ENCODE results near the gene EFNA4. TPM values are rescaled to one million over a fixed set of nuclear protein-coding genes. Genes with fewer than 3 reads are reported as not detected.

The EFNA4 gene
- total and polyA plus RNA-seq, 2 donors (not counting 1 experiment from before 2014, with no cell fraction given), result 8.4 to 10.6 TPM

DNA sequence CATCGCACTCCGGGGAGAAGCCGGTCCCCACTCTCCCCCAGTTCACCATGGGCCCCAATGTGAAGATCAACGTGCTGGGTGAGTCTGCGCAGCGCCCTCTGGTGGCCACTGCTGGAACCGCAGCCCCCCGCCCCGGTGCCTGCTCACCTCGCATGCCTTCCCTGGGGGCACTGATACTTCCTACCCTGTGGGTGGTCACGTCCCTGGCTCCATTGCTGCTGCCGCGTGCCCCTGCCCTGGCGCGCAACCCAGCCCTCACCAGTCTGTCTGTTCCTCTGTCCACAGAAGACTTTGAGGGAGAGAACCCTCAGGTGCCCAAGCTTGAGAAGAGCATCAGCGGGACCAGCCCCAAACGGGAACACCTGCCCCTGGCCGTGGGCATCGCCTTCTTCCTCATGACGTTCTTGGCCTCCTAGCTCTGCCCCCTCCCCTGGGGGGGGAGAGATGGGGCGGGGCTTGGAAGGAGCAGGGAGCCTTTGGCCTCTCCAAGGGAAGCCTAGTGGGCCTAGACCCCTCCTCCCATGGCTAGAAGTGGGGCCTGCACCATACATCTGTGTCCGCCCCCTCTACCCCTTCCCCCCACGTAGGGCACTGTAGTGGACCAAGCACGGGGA is 22.7 kb downstream of the EFNA4 start:
- no peaks in the 10 kb centered on the region for H3K79me2 ChIP-seq (ENCODE audit: control insufficient read depth, insufficient read depth, low read length)
- H3K4me1 ChIP-seq (ENCODE audit: control insufficient read depth in 2 of 2, insufficient read depth in 2 of 2, low read length in 2 of 2), result peaks cover 48 to 51% of the 10 kb centered on the region in 2 donors
- peak overlapping the region; percentile 92 for H2AFZ ChIP-seq (ENCODE audit: insufficient read depth, low read depth, low read length, poor library complexity, severe bottlenecking)
- peak overlapping the region; percentile 85 for H3K9ac ChIP-seq (ENCODE audit: low read length)
- H3K27me3 ChIP-seq (replicated peaks in 1 of 4; ENCODE audit: control extremely low read depth in 1 of 4, control insufficient read depth in 3 of 4, insufficient read depth in 4 of 4, low read length in 3 of 4), result peaks cover 0 to 37% (median 29%) of the 10 kb centered on the region in 4 experiments
- H4K20me1 ChIP-seq (ENCODE audit: control insufficient read depth, insufficient read depth, low read length, poor library complexity, severe bottlenecking), result peaks cover 32% of the 10 kb centered on the region
- Mint-ChIP-seq H3K27me3 (peaks cover 27% of the 10 kb centered on the region), H3K9me3 (ENCODE audit: insufficient read depth) (no peaks in the 10 kb centered on the region), H3K27ac (peak overlapping the region; percentile 86), H3K4me1 (peaks cover 42% of the 10 kb centered on the region), H3K4me3 (peak overlapping the region; percentile 91)
- intact Hi-C loops (cut with micrococcal nuclease), result loop anchor here (5.0 kb wide), 1 partner anchor 191 kb away; the partner anchor contains the start of gene HCN3
- TF ChIP-seq CTCF (IDR thresholded peaks at IDR 0.05) (peak; percentile 98), EZH2 (IDR thresholded peaks at IDR 0.05; ENCODE audit: borderline replicate concordance, insufficient read depth, low read depth, low read length, poor library complexity, severe bottlenecking) (no peak)
- H3K4me3 ChIP-seq (ENCODE audit: control extremely low read depth in 1 of 5, extremely low read depth in 1 of 5, insufficient read depth in 1 of 5, low read depth in 2 of 5, low read length in 4 of 5), result peak overlapping the region in 4 of 5 experiments; percentile 64 to 80 (median 76)
- no peaks in the 10 kb centered on the region for H3K36me3 ChIP-seq (replicated peaks in 1 of 2; ENCODE audit: control extremely low read depth in 1 of 2, control insufficient read depth in 1 of 2, extremely low read depth in 1 of 2, insufficient read depth in 2 of 2, low read length in 1 of 2)
- ChIA-PET CTCF (interaction anchor here (0.9 to 5.5 kb wide), 15 partner anchors 9 to 606 kb away, joined by 4 to 184 read pairs (median 21); partner anchors contain the start of genes ADAM15, EFNA4, KRTCAP2 and SLC50A1), POLR2A (interaction anchor here (0.7 to 1.5 kb wide), 3 partner anchors 35 to 87 kb away, joined by 3 to 6 read pairs (median 3); partner anchors contain the start of genes ADAM15 and KRTCAP2)
- ATAC-seq (ENCODE audit: low read depth) (peak; percentile 12), DNase-seq (peak; percentile 89)
- no peak overlapping the region for H3K27ac ChIP-seq (ENCODE audit: low read length in 2 of 2)
- H3K4me2 ChIP-seq (replicated peaks; ENCODE audit: low read depth, low read length, poor library complexity, severe bottlenecking), result peak overlapping the region; percentile 98
- WGBS (ENCODE audit: insufficient coverage), result 11% methylated on average over 16 of the region's 24 CpGs
- peaks cover 0 to 18% (median 0%) of the 10 kb centered on the region in 3 donors for H3K9me3 ChIP-seq (ENCODE audit: control extremely low read depth in 1 of 3, control insufficient read depth in 2 of 3, insufficient read depth in 1 of 3, low read length in 2 of 3)
